Lung (tissue), 12 donors: Measurements from ENCODE around the gene USP48. TPM values are rescaled to one million over a fixed set of nuclear protein-coding genes. Genes with fewer than 3 reads are reported as not detected.
A peak's percentile ranks its signal among the peaks of the same experiment; 100 is the strongest.

Source experiments
- ATAC-seq: fragments of 200-7000 bp; cut with Tn5 transposase; one replicate; pipeline ENCODE4 v1.9.1; 2020; ENCODE audit warnings: moderate number of reproducible peaks; ENCODE audit not compliant: insufficient read depth, low FRiP score
- DNase-seq, 3 donors: peaks; one replicate each; pipeline ENCODE4 v3.0.0-alpha.2; 2013 to 2017
- H3K27ac ChIP-seq, 2 donors: one replicate each; pipeline ENCODE4 v1.5.1; 2013; ENCODE audit warnings: mild to moderate bottlenecking in 2 of 2, moderate library complexity in 2 of 2, control low read depth in 1 of 2, inconsistent platforms in 1 of 2, low read depth in 1 of 2, low read length in 1 of 2
- H3K27me3 ChIP-seq, 3 donors: one replicate each; pipeline ENCODE4 v1.5.1; 2013; ENCODE audit warnings: low read length in 2 of 3; ENCODE audit not compliant: control insufficient read depth in 3 of 3, insufficient read depth in 3 of 3
- H3K36me3 ChIP-seq, 4 donors: one replicate each; pipeline ENCODE4 v1.5.1; 2013; ENCODE audit warnings: low read length in 4 of 4, mild to moderate bottlenecking in 1 of 4, moderate library complexity in 1 of 4; ENCODE audit not compliant: control insufficient read depth in 4 of 4, insufficient read depth in 4 of 4
- H3K4me1 ChIP-seq, 5 donors: one replicate each; pipeline ENCODE4 v1.5.1; 2013; ENCODE audit warnings: low read length in 5 of 5, mild to moderate bottlenecking in 2 of 5, moderate library complexity in 1 of 5; ENCODE audit not compliant: control insufficient read depth in 5 of 5, insufficient read depth in 5 of 5
- H3K4me3 ChIP-seq: one replicate; pipeline ENCODE4 v1.5.1; 2013; ENCODE audit warnings: mild to moderate bottlenecking, control low read depth, moderate library complexity
- H3K9ac ChIP-seq, 2 donors: one replicate each; pipeline ENCODE4 v1.5.1; 2013; ENCODE audit warnings: low read length in 2 of 2, control low read depth in 1 of 2; ENCODE audit not compliant: insufficient read depth in 1 of 2
- H3K9me3 ChIP-seq, 4 donors: one replicate each; pipeline ENCODE4 v1.5.1; 2013; ENCODE audit warnings: low read length in 3 of 4, mild to moderate bottlenecking in 1 of 4, moderate library complexity in 1 of 4; ENCODE audit not compliant: control insufficient read depth in 4 of 4, insufficient read depth in 3 of 4
- CTCF ChIP-seq: IDR thresholded peaks from 2 replicates; pipeline ENCODE4 v1.5.1; 2012; ENCODE audit warnings: mild to moderate bottlenecking; ENCODE audit errors: control extremely low read depth, extremely low read depth
- WGBS, 2 donors: extraction: QIAGEN DNeasy Blood & Tissue Kit; methylation state at CpG; one replicate each; pipeline ENCODE4 v1.1.7; 2013; 5-methylcytosine and 5-hydroxymethylcytosine counted together
- polyA plus RNA-seq, 2 donors: library from polyadenylated mRNA; stranded (reverse); fragments of 200-250 nt; gene quantifications; one replicate each; pipeline ENCODE4 v1.2.1, GENCODE V29; 2013
- total RNA-seq, 2 donors: library from RNA; depleted of rRNA in 1 of 2; stranded (reverse); fragments of >200 nt in 1 of 2; gene quantifications; one replicate each; pipeline ENCODE4 v1.2.1, GENCODE V29; 2014 to 2021
- donor health status: control.
- donor health status: control.
- donor health status: Bipolar disorder and iron deficiency.
- donor health status: healthy.
- donor health status: DM: yes; HTN: yes; CAD: no.

The USP48 gene
- total and polyA plus RNA-seq, 4 donors: 15.6 to 107 (median 33.5) TPM

DNA sequence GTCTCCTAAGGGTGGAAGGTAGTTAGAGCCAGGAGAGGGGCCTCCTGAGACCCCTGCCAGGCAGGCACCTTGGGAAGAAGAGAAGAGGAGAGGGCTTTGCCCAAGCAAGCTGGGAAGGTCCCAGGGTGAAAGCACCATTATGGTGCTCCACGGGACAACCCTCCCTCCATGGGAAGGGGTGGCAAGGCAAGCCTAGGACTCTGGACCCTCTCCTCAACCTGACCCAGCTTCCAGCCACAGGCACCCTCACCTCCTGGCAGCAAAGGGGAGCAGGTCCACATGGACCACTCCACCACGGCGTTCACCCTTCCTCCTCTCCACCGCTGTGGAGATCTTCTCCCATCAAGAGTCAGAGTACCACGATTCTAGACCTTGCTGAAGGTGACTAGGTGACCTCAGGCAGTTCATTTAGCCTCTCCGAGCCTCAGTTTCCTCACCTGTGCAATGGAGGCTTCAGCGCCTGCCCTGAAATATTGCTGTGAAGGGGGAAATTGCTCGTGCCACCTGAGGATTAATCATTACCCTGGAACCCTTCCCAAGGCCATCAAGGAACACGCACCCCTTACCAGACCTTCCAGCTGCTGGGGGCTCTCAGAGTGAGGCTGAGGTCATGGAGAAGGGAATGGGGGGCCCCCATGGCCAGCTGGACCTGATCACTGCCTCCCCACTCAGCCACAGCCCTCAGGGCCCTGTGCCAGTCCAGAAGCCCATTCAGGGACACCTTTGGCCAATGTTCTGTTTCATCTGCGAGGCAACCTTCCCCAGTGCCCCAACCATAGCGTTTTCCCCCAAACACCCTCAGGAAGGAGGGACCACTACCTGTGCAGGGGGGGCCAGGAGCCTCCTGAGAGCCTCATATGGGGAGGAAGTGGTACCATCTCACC is 115.4 kb downstream of the USP48 start:
- ATAC-seq (no peak), DNase-seq (peak in 1 of 3 donors; percentile 12)
- TF ChIP-seq CTCF: no peak
- Histone ChIP-seq H3K4me1 (peaks cover 0 to 26% (median 16%) of the 10 kb centered on the region in 5 donors), H3K27ac (no peak overlapping the region), H3K27me3 (peaks cover 4 to 27% (median 9%) of the 10 kb centered on the region in 3 donors), H3K4me3 (no peak overlapping the region), H3K36me3 (no peaks in the 10 kb centered on the region), H3K9me3 (peaks cover 0 to 2% (median 0%) of the 10 kb centered on the region in 4 donors), H3K9ac (no peak overlapping the region)
- WGBS, 2 donors: 81 to 86% methylated on average over 11 of the region's 11 CpGs

DNA sequence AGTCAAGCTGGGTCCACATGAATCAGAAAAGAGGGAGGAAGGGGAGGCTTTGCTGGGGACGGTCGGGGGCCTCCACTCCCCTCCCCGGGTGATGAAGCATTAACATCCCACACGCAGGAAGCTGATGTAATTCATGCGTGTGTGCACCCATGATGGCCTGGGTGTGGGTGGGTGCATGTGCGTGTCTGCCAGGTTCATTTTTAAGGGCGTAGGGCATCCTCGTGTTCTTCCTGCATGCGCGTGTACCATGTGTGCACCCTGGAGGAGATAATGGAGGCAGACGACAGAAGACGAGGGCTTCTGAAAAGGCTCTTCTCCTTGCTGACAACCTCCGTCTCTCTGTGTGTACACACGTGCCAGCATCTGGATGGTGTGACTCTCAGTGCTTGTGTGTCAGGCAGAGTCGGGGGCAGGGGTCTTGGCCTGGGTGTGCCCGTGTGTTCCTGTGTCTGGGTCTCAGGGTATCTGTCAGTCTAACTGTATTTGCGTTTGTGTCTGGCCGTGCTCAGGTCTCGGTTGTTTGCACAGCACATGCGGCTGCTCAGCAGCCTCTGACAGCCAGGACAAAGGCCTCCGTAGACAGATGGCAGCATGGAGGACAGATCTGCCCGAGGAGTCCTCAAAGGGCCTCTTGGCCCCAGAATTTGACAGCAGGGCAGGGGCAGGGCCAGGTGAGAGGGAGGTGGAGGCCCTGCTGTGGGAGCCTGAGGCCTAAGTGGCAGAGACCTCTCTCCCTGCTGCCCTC is 116.2 kb downstream of the USP48 start:
- no peak overlapping the region for H3K9ac ChIP-seq
- peaks cover 4 to 27% (median 9%) of the 10 kb centered on the region in 3 donors for H3K27me3 ChIP-seq
- WGBS, 2 donors: 62 to 69% methylated on average over 22 of the region's 22 CpGs
- no peaks in the 10 kb centered on the region for H3K36me3 ChIP-seq
- H3K4me1 ChIP-seq: peaks cover 0 to 18% (median 14%) of the 10 kb centered on the region in 5 donors
- ATAC-seq: no peak
- no peak overlapping the region for H3K27ac ChIP-seq
- DNase-seq: peak in 1 of 3 donors; percentile 11
- no peak for TF ChIP-seq CTCF
- peaks cover 0 to 2% (median 0%) of the 10 kb centered on the region in 4 donors for H3K9me3 ChIP-seq
- H3K4me3 ChIP-seq: no peak overlapping the region

DNA sequence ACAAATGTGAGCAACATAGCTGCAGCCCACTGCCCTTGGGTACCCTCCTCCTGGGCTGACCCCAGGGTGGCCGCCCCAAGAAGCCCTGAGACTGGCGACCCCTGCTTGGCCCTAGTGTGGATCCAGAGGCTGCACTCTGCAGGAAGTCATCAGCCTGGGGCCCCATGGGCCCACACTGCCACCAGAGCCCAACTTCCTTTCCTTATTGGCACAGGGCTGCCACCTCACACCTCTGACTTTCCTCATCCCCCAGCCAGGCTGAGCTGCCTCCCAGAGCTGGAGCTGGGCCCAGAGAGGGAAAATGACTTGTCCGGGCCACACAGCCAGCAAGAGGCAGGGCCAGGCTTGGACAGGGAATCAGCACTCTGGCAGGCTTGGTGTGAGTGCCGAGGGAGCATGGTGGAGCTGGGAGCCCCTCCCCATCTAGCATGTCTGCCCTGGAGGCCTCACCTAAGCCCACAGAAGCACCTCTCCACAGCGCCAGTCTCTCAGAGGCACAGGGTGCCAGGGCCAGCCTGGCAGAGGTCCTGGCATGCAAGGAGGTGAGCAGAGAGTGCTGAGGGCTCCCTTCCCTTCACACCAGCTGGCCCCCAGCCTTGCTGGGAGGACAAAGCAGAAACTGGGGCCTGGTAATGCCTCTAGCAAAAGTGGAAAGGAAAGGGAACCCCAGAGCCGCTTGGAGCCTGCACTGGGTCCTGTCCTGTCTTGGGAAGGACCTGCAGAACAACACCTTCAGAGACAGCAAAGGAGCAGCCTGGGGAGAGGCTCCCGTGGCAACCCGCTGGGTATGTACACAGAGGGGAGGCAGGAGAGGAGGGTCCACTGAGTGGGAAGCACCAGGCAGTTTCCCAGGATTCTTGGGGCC is 117.0 kb downstream of the USP48 start:
- Histone ChIP-seq H3K36me3 (no peaks in the 10 kb centered on the region), H3K9ac (no peak overlapping the region), H3K27ac (no peak overlapping the region), H3K4me1 (peaks cover 0 to 16% (median 14%) of the 10 kb centered on the region in 5 donors), H3K27me3 (peaks cover 4 to 23% (median 9%) of the 10 kb centered on the region in 3 donors), H3K4me3 (no peak overlapping the region), H3K9me3 (peaks cover 0 to 2% (median 0%) of the 10 kb centered on the region in 4 donors)
- ATAC-seq: no peak
- peak in 1 of 3 donors; percentile 18 for DNase-seq
- WGBS, 2 donors: 49 to 63% methylated on average over 8 of the region's 8 CpGs
- TF ChIP-seq CTCF: no peak
